GM10847 (cell line): ENCODE measurements around the gene RGS12.

Experiments
- POLR2A ChIP-seq: IDR thresholded peaks from 2 replicates; pipeline ENCODE4 v1.6.1; 2011; ENCODE audit not compliant: insufficient read length; ENCODE audit errors: extremely low read depth

RGS12 gene, protein sequence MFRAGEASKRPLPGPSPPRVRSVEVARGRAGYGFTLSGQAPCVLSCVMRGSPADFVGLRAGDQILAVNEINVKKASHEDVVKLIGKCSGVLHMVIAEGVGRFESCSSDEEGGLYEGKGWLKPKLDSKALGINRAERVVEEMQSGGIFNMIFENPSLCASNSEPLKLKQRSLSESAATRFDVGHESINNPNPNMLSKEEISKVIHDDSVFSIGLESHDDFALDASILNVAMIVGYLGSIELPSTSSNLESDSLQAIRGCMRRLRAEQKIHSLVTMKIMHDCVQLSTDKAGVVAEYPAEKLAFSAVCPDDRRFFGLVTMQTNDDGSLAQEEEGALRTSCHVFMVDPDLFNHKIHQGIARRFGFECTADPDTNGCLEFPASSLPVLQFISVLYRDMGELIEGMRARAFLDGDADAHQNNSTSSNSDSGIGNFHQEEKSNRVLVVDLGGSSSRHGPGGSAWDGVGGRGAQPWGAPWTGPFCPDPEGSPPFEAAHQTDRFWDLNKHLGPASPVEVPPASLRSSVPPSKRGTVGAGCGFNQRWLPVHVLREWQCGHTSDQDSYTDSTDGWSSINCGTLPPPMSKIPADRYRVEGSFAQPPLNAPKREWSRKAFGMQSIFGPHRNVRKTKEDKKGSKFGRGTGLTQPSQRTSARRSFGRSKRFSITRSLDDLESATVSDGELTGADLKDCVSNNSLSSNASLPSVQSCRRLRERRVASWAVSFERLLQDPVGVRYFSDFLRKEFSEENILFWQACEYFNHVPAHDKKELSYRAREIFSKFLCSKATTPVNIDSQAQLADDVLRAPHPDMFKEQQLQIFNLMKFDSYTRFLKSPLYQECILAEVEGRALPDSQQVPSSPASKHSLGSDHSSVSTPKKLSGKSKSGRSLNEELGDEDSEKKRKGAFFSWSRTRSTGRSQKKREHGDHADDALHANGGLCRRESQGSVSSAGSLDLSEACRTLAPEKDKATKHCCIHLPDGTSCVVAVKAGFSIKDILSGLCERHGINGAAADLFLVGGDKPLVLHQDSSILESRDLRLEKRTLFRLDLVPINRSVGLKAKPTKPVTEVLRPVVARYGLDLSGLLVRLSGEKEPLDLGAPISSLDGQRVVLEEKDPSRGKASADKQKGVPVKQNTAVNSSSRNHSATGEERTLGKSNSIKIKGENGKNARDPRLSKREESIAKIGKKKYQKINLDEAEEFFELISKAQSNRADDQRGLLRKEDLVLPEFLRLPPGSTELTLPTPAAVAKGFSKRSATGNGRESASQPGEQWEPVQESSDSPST (N-terminal part only)

GRCh38 chr4:3292571-3293400 is at the start of gene RGS12:
Gene RGS12, plus strand, starts transcription at chr4:3293021. Its CDS starts 23,150 bp downstream, at chr4:3316171.
- TF ChIP-seq POLR2A = no peak

- no peak for TF ChIP-seq POLR2A
Observed at GRCh38 chr4:3243136-3243780, 49.6 kb upstream of the RGS12 start.

- no peak for TF ChIP-seq POLR2A
Observed at GRCh38 chr4:3244002-3244401, 48.8 kb upstream of the RGS12 start.

- no peak for TF ChIP-seq POLR2A
Observed at GRCh38 chr4:3244747-3245146, 48.1 kb upstream of the RGS12 start.

DNA sequence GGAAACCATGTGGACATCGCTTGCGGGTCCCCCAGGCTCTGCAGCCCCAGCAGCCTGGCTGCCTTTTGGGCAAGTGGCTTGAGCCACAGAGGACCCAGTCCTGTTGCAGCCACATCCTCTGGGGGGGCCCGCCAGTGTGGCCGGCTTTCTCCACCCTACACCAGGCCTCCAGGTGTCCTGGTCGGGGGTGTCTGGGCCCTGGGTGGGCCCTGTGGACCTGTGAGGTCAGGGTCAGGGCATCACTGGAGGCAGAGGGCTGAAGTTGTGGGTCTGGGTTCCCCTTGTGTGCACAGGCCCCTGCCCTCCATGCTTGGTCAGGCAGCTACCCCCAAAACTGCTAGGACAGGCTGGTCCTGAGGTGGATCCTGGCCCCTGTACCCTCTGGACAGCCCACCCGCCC is 47.1 kb upstream of the RGS12 start:
- no peak for TF ChIP-seq POLR2A

DNA sequence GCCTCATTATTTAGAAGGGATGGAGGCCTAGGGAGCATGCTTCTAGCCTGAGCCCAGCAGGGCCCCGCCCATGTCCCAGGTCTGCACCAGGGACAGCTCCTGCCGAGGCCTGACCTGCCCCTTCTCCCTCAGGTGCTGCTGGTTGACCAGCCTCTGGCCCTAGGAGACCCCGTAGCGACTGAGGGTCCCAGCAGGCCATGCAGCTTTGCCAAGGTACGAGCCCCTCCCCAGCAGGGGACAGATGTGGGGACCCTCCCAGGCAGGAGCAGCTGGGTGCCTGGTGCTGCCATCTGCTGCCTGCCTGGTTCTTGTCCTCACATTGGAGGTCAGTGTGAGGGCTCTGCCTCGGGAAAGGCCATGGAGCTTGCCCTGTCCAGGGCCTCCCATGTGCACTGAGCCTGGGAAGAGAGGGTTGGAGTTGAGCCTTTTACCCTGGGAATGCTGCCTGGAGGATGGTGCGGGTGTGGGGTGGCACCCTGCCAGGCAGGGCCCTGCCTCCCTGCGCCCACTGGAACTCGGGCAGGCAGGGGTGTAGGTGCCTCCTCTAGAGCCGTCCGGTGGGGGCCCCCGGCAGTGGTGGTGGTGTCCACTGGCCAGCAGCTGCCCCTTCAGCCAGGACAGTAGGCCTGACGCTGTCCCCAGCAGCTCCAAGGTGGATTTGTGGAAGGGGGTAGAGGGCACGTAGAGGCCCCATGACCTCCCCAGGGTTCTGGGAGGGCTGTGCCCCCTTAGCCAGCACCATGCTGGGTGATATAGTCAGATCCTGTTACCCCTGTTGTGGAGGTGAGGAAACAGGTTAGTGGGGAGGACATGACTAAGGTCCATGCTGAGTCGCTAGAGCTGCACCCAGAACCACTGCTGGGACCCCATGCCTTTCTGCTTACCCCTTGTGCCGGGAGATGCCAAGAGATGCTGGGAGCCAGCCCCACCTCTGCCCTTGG is 46.1 kb upstream of the RGS12 start:
- no peak for TF ChIP-seq POLR2A

DNA sequence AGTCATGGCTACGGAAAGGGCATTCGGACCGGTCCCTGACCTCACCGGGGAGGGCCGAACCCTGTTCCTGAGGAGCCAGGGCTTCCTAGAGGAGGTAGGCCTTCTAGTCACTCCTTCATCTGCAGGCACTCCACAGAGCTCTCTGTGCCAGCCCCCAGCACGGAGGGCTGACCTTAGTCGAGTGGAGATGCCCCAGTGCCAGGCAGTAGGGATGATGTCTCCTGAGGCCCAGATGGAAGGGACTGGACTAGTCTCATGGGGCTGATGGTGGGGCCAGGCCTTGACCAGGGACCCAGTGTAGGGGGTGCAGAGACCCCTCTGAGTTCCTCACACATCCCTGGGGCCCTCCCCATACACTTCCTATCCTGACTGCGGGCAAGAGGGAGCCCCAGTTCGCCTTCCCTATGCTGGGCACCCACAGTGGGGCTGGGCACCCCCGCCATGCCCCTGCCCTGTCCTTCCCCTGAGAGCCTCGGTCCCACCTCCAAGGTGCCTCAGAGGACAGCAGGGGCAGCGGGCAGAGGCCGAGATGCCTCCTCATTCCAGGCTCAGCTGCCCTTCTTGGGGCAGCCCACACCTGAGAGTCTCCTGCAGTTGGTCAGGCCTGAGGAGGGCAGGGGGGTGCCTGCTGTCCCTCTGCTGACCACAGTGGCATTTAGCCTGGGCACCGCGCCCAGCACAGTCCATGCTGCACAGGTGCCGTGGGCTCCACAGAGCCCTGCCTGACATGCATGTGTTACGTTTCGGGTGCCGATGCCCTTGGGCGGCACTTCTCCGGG is 45.2 kb upstream of the RGS12 start:
- TF ChIP-seq POLR2A = no peak

DNA sequence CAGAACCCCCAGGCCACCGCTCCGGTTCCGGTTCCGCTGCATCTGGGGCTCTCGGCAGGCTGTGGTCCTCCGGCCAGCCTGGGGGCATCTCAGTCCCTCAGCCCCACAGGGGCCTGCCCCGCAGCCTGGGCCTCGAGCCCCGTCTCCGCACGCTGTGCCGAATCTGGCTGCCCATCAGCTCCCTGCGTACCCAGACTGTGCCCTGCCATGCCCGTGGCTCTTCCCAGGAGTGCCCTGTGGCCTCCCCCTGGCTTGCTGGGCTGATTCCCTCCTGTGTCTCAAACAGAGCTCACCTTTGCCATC is 44.7 kb upstream of the RGS12 start:
- TF ChIP-seq POLR2A = no peak

GRCh38 chr4:3248811-3249661 is 43.8 kb upstream of the RGS12 start, which contains the start of gene MSANTD1:
Gene MSANTD1, plus strand, starts transcription at chr4:3249159. Its CDS starts 64 bp downstream, at chr4:3249223.
- TF ChIP-seq POLR2A = no peak

- TF ChIP-seq POLR2A = no peak
Observed at GRCh38 chr4:3249711-3250437, 42.9 kb upstream of the RGS12 start.
